K562 (cell line): ENCODE results near the gene TLR2. TPM values are rescaled to one million over a fixed set of nuclear protein-coding genes. Genes with fewer than 3 reads are reported as not detected.

Experiments used
- ATAC-seq: fragments of 200-7000 bp; cut with Tn5 transposase; 3 replicates; pipeline ENCODE4 v1.9.1; 2020; ENCODE audit warnings: moderate library complexity
- BruUV-seq: library from RNA; stranded (reverse); fragments of 400-500 nt; replicated peaks from 2 replicates; lab custom pipeline; 2021; lab: Mats Ljungman, UMichigan
- CTCF ChIA-PET: fragments of 300-600 bp; formaldehyde crosslinking; extraction: SDS; loops from one replicate; lab custom pipeline; 2021; ENCODE audit warnings: low intra/inter-chr PET ratio; lab: Yijun Ruan, JAX
- POLR2A ChIA-PET: fragments of 300-600, 350-650 bp; sonication (Branson Sonifier 250); formaldehyde crosslinking; extraction: SDS; loops from one replicate; lab custom pipeline; 2021; ENCODE audit warnings: antibody characterized with exemption, inconsistent platforms; lab: Yijun Ruan, JAX
- DNase-seq, 4 experiments: peaks; one replicate each; pipeline versions ENCODE4 v3.0.0 to v3.0.0-alpha.2; 2011 to 2018; ENCODE audit warnings: low spot score in 3 of 4, mixed read lengths in 3 of 4; ENCODE audit errors: extremely low read depth in 1 of 4
- FAIRE-seq: peaks from 2 replicates; lab custom pipeline; 2011; peaks lifted over from hg19 to GRCh38; lab: Jason Lieb, UNC
- H2AFZ ChIP-seq: 2 replicates; pipeline ENCODE4 v1.6.0; 2011; ENCODE audit warnings: low read depth, low read length, control low read depth, inconsistent platforms
- H3K27ac ChIP-seq: fragments of 200-600 bp; 3 replicates; pipeline ENCODE4 v1.8.0; 2011; ENCODE audit warnings: low read depth, mild to moderate bottlenecking, control low read depth, inconsistent platforms, low read length, moderate library complexity, mixed read lengths; ENCODE audit errors: extremely low read depth
- H3K27me3 ChIP-seq, 2 experiments: fragments of 300-600 bp in 1 of 2; 2 replicates in 1 of 2; 3 replicates in 1 of 2; pipeline versions ENCODE4 v1.6.0 to v1.8.0; 2011; ENCODE audit warnings: inconsistent platforms in 2 of 2, low read length in 2 of 2, mild to moderate bottlenecking in 1 of 2, mixed read lengths in 1 of 2, moderate library complexity in 1 of 2; ENCODE audit not compliant: control insufficient read depth in 2 of 2, insufficient read depth in 2 of 2
- H3K36me3 ChIP-seq: fragments of 300-600 bp; 3 replicates; pipeline ENCODE4 v1.8.0; 2011; ENCODE audit warnings: mild to moderate bottlenecking, low read length, inconsistent platforms; ENCODE audit not compliant: control insufficient read depth, insufficient read depth
- H3K4me1 ChIP-seq, 2 experiments: fragments of 200-600 bp in 1 of 2; replicated peaks in 1 of 2; 2 replicates in 1 of 2; 3 replicates in 1 of 2; pipeline versions ENCODE4 v1.5.1 to v1.8.0; 2011; ENCODE audit warnings: inconsistent platforms in 2 of 2, low read length in 2 of 2, mild to moderate bottlenecking in 1 of 2, mixed read lengths in 1 of 2, moderate library complexity in 1 of 2; ENCODE audit not compliant: control insufficient read depth in 2 of 2, insufficient read depth in 2 of 2
- H3K4me2 ChIP-seq: 2 replicates; pipeline ENCODE4 v1.6.1; 2011; ENCODE audit warnings: low read length, control low read depth, inconsistent platforms, mixed read lengths; ENCODE audit not compliant: insufficient read depth
- H3K4me3 ChIP-seq: fragments of 200-600 bp; sonication (generic), shearing (Covaris generic); 2 replicates; pipeline ENCODE4 v1.5.1; 2016; ENCODE audit warnings: control low read depth, inconsistent platforms
- H3K79me2 ChIP-seq: fragments of 200-600 bp; 3 replicates; pipeline ENCODE4 v1.8.0; 2011; ENCODE audit warnings: low read length, inconsistent platforms; ENCODE audit not compliant: control insufficient read depth, insufficient read depth
- H3K9ac ChIP-seq, 2 experiments: 2 replicates each; pipeline versions ENCODE4 v1.6.0 to v1.6.1; 2011; ENCODE audit warnings: low read depth in 2 of 2, low read length in 2 of 2, control low read depth in 1 of 2, inconsistent platforms in 1 of 2, mild to moderate bottlenecking in 1 of 2, mixed read lengths in 1 of 2; ENCODE audit not compliant: insufficient read depth in 1 of 2
- H3K9me1 ChIP-seq: one replicate; pipeline ENCODE4 v1.6.0; 2011; ENCODE audit warnings: inconsistent platforms, mild to moderate bottlenecking, low read length, moderate library complexity; ENCODE audit not compliant: control insufficient read depth, insufficient read depth
- H3K9me3 ChIP-seq: replicated peaks from 2 replicates; pipeline ENCODE4 v1.5.1; 2011; ENCODE audit warnings: low read depth, low read length, inconsistent platforms; ENCODE audit not compliant: control insufficient read depth, insufficient read depth
- H4K20me1 ChIP-seq: replicated peaks from 2 replicates; pipeline ENCODE4 v1.6.1; 2011; ENCODE audit warnings: low read length, inconsistent platforms, mixed read lengths; ENCODE audit not compliant: control insufficient read depth, insufficient read depth
- DIDO1 ChIP-seq: fragments of 450-650 bp; IDR thresholded peaks from 2 replicates; pipeline ENCODE4 v1.6.1; 2016; ENCODE audit warnings: low read depth, missing biosample characterization, missing genetic modification characterization
- ILF3 ChIP-seq: fragments of 450-650 bp; IDR thresholded peaks from 2 replicates; pipeline ENCODE4 v1.6.1; 2018; ENCODE audit warnings: antibody characterized with exemption, mild to moderate bottlenecking, moderate library complexity, borderline replicate concordance
- JUND ChIP-seq, 2 experiments: IDR thresholded peaks; 2 replicates in 1 of 2; 3 replicates in 1 of 2; pipeline ENCODE4 v1.6.1; 2011; ENCODE audit warnings: borderline replicate concordance in 2 of 2, low read depth in 2 of 2, low read length in 2 of 2, improper control_type of control experiment in 1 of 2, missing biosample characterization in 1 of 2, missing genetic modification characterization in 1 of 2, missing genetic modification reagents in 1 of 2
- PTRF ChIP-seq: fragments of 450-650 bp; IDR thresholded peaks from 2 replicates; pipeline ENCODE4 v1.6.1; 2016; ENCODE audit warnings: mild to moderate bottlenecking, missing genetic modification characterization, missing compliant biosample characterization
- RUNX1 ChIP-seq: sonication (generic); IDR thresholded peaks from 2 replicates; pipeline ENCODE4 v1.6.1; 2016; ENCODE audit warnings: antibody characterized with exemption, low read depth
- SAFB ChIP-seq: fragments of 200-400 bp; formaldehyde crosslinking; IDR thresholded peaks from 2 replicates; pipeline ENCODE4 v1.6.1; 2017; ENCODE audit warnings: low read depth, low read length, borderline replicate concordance
- TAL1 ChIP-seq: fragments of 450-650 bp; IDR thresholded peaks from 2 replicates; pipeline ENCODE4 v1.6.1; 2016; ENCODE audit warnings: mild to moderate bottlenecking
- ZFP36 ChIP-seq: fragments of 150-350 bp; IDR thresholded peaks from 2 replicates; pipeline ENCODE4 v1.6.1; 2018; ENCODE audit warnings: low read length, low read depth; ENCODE audit not compliant: partially characterized antibody
- ZNF408 ChIP-seq: fragments of 250-450 bp; sonication (Bioruptor Pico); IDR thresholded peaks from 2 replicates; pipeline ENCODE4 v1.4.0; 2020; ENCODE audit warnings: low read depth, mild to moderate bottlenecking, moderate library complexity
- WGBS: fragments of 100-300 bp; shearing (Covaris generic); methylation state at CpG from one replicate; pipeline ENCODE4 v1.1.6; 2016; ENCODE audit warnings: low coverage, mixed read lengths; ENCODE audit not compliant: insufficient coverage; ENCODE audit errors: missing lambda C conversion rate; 5-methylcytosine and 5-hydroxymethylcytosine counted together
- in situ Hi-C: fragments of 300-500 bp; cut with MboI; formaldehyde crosslinking; loops from 4 replicates; pipeline ENCODE4 v1.15.0; 2018; ENCODE audit warnings: inconsistent platforms, mixed read lengths
- intact Hi-C: fragments of 100-400 bp; cut with micrococcal nuclease; formaldehyde crosslinking; loops from 2 replicates; pipeline ENCODE4 v1.14.2; 2022
- polyA plus RNA-seq, 8 experiments: library from polyadenylated mRNA; depleted of rRNA in 4 of 8; stranded (reverse) in 5 of 8; unstranded in 3 of 8; fragments of >200 nt; fragmentation: Nextera tagmentation in 2 of 8; fragmentation: Illumina TruSeq in 1 of 8; extraction: Ambion mirVana in 2 of 8; extraction: Trizol in 1 of 8; gene quantifications; 2 replicates each; pipeline versions ENCODE4 v1.2.1 to v1.2.3, GENCODE V29; 2011 to 2014; ENCODE audit warnings: inconsistent platforms in 1 of 8, missing spikeins in 1 of 8
- total RNA-seq, 7 experiments: library from RNA; depleted of rRNA in 6 of 7; stranded (reverse); fragments of >200 nt in 6 of 7; fragmentation: Illumina TruSeq in 2 of 7; extraction: Trizol in 2 of 7; gene quantifications; 2 replicates each; pipeline versions ENCODE4 v1.2.1 to v1.2.3, GENCODE V29; 2011 to 2021; ENCODE audit warnings: low replicate concordance in 1 of 7
- TF ChIP-seq, protein P1 (sequence below): fragments of 250-450 bp; sonication (Bioruptor Pico); IDR thresholded peaks from 2 replicates; pipeline ENCODE4 v1.5.0; 2021
- TF ChIP-seq, protein P2 (sequence below), 2 experiments: fragments of 450-650 bp in 1 of 2; sonication (generic) in 1 of 2; formaldehyde crosslinking in 1 of 2; IDR thresholded peaks; 2 replicates each; pipeline versions ENCODE4 v1.7.1 to v1.9.0; 2016 to 2022; ENCODE audit warnings: inconsistent platforms in 1 of 2, mild to moderate bottlenecking in 1 of 2, missing genetic modification reagents in 1 of 2
- TF ChIP-seq, protein P3 (sequence below): sonication (generic); formaldehyde crosslinking; IDR thresholded peaks from 2 replicates; pipeline ENCODE4 v1.8.1; 2023; ENCODE audit warnings: mild to moderate bottlenecking, missing genetic modification reagents

Gene TLR2
- total and polyA plus RNA-seq, 9 of the 15 experiments (the other 6 are each of a cell fraction or from before 2014, with no cell fraction given), result 0.09 to 0.11 TPM; not detected in 7

DNA sequence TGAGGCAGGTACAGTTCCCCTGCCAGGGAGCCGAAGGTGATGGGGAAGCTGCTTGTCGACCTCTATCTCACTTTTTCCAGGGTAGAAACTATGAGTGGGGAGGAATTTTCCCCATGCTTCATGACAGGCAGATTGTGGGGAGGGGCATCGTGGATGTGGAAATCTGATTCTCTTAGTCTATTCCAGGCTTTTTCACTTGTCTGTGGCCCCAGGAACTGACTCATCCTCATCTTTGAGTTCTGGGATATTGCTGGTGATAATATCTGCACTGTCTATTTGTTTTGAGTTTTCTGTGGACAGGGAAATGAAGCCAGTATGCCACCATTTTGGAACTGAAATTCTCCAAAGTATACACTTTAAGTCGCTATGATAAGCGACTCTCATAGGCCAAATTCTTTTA is 7.6 kb upstream of the TLR2 start:
- ChIA-PET CTCF (no interaction called here), POLR2A (no interaction called here)
- H3K27ac ChIP-seq, result no peak overlapping the region
- DNase-seq (no peak), FAIRE-seq (no peak), ATAC-seq (no peak)
- intact Hi-C loops (no loop called here), in situ Hi-C loops (no loop called here)
- no TSS peak for BruUV-seq
- peaks cover 0 to 2% of the 10 kb centered on the region in 2 experiments; a peak in 1 of 5 replicates for H3K27me3 ChIP-seq
- H3K4me1 ChIP-seq, result no peaks in the 10 kb centered on the region
- H4K20me1 ChIP-seq, result no peaks in the 10 kb centered on the region
- no peaks in the 10 kb centered on the region for H3K36me3 ChIP-seq
- no peaks in the 10 kb centered on the region; the same call in 1 of the 2 replicates for H3K9me3 ChIP-seq
- H2AFZ ChIP-seq, result no peak overlapping the region
- no peak overlapping the region for H3K4me3 ChIP-seq
- H3K9me1 ChIP-seq, result no peaks in the 10 kb centered on the region
- H3K4me2 ChIP-seq, result no peak overlapping the region
- 0% methylated on average over 5 of the region's 5 CpGs for WGBS
- H3K79me2 ChIP-seq, result no peaks in the 10 kb centered on the region
- H3K9ac ChIP-seq, result no peak overlapping the region
- TF ChIP-seq SAFB, result no peak
- TF ChIP-seq, protein P1, sequence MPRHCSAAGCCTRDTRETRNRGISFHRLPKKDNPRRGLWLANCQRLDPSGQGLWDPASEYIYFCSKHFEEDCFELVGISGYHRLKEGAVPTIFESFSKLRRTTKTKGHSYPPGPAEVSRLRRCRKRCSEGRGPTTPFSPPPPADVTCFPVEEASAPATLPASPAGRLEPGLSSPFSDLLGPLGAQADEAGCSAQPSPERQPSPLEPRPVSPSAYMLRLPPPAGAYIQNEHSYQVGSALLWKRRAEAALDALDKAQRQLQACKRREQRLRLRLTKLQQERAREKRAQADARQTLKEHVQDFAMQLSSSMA (CRISPR knock-in tag), result no peak
- TF ChIP-seq PTRF (tag), result no peak
- no peak for TF ChIP-seq ILF3
- no peak for TF ChIP-seq DIDO1
- TF ChIP-seq ZFP36, result no peak
- TF ChIP-seq, protein P2, sequence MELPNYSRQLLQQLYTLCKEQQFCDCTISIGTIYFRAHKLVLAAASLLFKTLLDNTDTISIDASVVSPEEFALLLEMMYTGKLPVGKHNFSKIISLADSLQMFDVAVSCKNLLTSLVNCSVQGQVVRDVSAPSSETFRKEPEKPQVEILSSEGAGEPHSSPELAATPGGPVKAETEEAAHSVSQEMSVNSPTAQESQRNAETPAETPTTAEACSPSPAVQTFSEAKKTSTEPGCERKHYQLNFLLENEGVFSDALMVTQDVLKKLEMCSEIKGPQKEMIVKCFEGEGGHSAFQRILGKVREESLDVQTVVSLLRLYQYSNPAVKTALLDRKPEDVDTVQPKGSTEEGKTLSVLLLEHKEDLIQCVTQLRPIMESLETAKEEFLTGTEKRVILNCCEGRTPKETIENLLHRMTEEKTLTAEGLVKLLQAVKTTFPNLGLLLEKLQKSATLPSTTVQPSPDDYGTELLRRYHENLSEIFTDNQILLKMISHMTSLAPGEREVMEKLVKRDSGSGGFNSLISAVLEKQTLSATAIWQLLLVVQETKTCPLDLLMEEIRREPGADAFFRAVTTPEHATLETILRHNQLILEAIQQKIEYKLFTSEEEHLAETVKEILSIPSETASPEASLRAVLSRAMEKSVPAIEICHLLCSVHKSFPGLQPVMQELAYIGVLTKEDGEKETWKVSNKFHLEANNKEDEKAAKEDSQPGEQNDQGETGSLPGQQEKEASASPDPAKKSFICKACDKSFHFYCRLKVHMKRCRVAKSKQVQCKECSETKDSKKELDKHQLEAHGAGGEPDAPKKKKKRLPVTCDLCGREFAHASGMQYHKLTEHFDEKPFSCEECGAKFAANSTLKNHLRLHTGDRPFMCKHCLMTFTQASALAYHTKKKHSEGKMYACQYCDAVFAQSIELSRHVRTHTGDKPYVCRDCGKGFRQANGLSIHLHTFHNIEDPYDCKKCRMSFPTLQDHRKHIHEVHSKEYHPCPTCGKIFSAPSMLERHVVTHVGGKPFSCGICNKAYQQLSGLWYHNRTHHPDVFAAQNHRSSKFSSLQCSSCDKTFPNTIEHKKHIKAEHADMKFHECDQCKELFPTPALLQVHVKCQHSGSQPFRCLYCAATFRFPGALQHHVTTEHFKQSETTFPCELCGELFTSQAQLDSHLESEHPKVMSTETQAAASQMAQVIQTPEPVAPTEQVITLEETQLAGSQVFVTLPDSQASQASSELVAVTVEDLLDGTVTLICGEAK (IDR thresholded peaks at IDR 0.05), result no peak
- TF ChIP-seq, protein P2 (CRISPR knock-in tag; IDR thresholded peaks at IDR 0.05), result no peak
- TF ChIP-seq JUND (IDR thresholded peaks at IDR 0.05; ENCODE audit: borderline replicate concordance, low read depth, low read length), result no peak
- TF ChIP-seq JUND (tag; IDR thresholded peaks at IDR 0.05; ENCODE audit: borderline replicate concordance, low read depth, low read length), result no peak
- TF ChIP-seq, protein P3, sequence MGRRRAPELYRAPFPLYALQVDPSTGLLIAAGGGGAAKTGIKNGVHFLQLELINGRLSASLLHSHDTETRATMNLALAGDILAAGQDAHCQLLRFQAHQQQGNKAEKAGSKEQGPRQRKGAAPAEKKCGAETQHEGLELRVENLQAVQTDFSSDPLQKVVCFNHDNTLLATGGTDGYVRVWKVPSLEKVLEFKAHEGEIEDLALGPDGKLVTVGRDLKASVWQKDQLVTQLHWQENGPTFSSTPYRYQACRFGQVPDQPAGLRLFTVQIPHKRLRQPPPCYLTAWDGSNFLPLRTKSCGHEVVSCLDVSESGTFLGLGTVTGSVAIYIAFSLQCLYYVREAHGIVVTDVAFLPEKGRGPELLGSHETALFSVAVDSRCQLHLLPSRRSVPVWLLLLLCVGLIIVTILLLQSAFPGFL (CRISPR knock-in tag), result no peak
- no peak for TF ChIP-seq ZNF408
- TF ChIP-seq RUNX1, result no peak
- TF ChIP-seq TAL1, result no peak
